HEK293 (cell line): ENCODE measurements around the gene ZNF488.

Experiments used
- CTCF ChIA-PET: fragments of 350-600 bp; formaldehyde crosslinking; extraction: SDS; loops from one replicate; lab custom pipeline; 2021; ENCODE audit warnings: antibody characterized with exemption; lab: Yijun Ruan, JAX
- POLR2A ChIA-PET: fragments of 300-600 bp; formaldehyde crosslinking; extraction: SDS; loops from one replicate; lab custom pipeline; 2020; ENCODE audit warnings: antibody characterized with exemption, inconsistent platforms; lab: Yijun Ruan, JAX
- H3K27ac ChIP-seq: fragments of 200-500 bp; sonication (Bioruptor generic); 2 replicates; pipeline ENCODE4 v1.5.1; 2014; ENCODE audit warnings: low read depth, low read length, control low read depth, inconsistent platforms; ENCODE audit errors: extremely low read depth
- H3K36me3 ChIP-seq, 2 experiments: fragments of 200-500 bp in 1 of 2; sonication (Bioruptor generic) in 1 of 2; 1 replicate in 1 of 2; 2 replicates in 1 of 2; pipeline ENCODE4 v1.5.1; 2014 to 2017; ENCODE audit warnings: inconsistent platforms in 2 of 2, low read length in 2 of 2; ENCODE audit not compliant: control insufficient read depth in 2 of 2, insufficient read depth in 1 of 2
- H3K4me1 ChIP-seq: fragments of 200-500 bp; sonication (Bioruptor generic); 2 replicates; pipeline ENCODE4 v1.5.1; 2014; ENCODE audit warnings: mild to moderate bottlenecking, low read length, inconsistent platforms; ENCODE audit not compliant: control insufficient read depth, insufficient read depth
- H3K4me3 ChIP-seq: 2 replicates; pipeline ENCODE4 v1.5.1; 2011; ENCODE audit warnings: low read depth, mild to moderate bottlenecking, control low read depth, low read length, moderate library complexity
- H3K9me3 ChIP-seq: fragments of 200-500 bp; sonication (Bioruptor generic); 2 replicates; pipeline ENCODE4 v1.5.1; 2014; ENCODE audit warnings: low read depth, low read length, inconsistent platforms; ENCODE audit not compliant: control insufficient read depth, insufficient read depth
- FEZF1 ChIP-seq: fragments of 450-650 bp; formaldehyde crosslinking; IDR thresholded peaks from 2 replicates; pipeline ENCODE4 v1.5.1; 2016; ENCODE audit warnings: missing biosample characterization, missing genetic modification characterization
- HIC1 ChIP-seq: fragments of 450-650 bp; formaldehyde crosslinking; IDR thresholded peaks from 2 replicates; pipeline ENCODE4 v1.5.1; 2016; ENCODE audit warnings: missing biosample characterization, missing genetic modification characterization
- MZF1 ChIP-seq: fragments of 450-650 bp; formaldehyde crosslinking; IDR thresholded peaks from 2 replicates; pipeline ENCODE4 v1.5.1; 2017; ENCODE audit warnings: missing biosample characterization, missing genetic modification characterization, borderline replicate concordance
- ZFP69B ChIP-seq: fragments of 450-650 bp; formaldehyde crosslinking; IDR thresholded peaks from 2 replicates; pipeline ENCODE4 v1.5.1; 2016; ENCODE audit warnings: missing biosample characterization, missing genetic modification characterization
- ZNF114 ChIP-seq: fragments of 450-650 bp; formaldehyde crosslinking; IDR thresholded peaks from 2 replicates; pipeline ENCODE4 v1.5.0; 2017; ENCODE audit warnings: missing biosample characterization, missing genetic modification characterization
- ZNF121 ChIP-seq: fragments of 450-650 bp; formaldehyde crosslinking; IDR thresholded peaks from 2 replicates; pipeline ENCODE4 v1.5.1; 2016; ENCODE audit warnings: missing biosample characterization, missing genetic modification characterization
- ZNF175 ChIP-seq: fragments of 450-650 bp; formaldehyde crosslinking; IDR thresholded peaks from 2 replicates; pipeline ENCODE4 v1.5.1; 2016; ENCODE audit warnings: missing biosample characterization, missing genetic modification characterization
- ZNF202 ChIP-seq: fragments of 450-650 bp; formaldehyde crosslinking; IDR thresholded peaks from 2 replicates; pipeline ENCODE4 v1.5.1; 2016; ENCODE audit warnings: missing biosample characterization, missing genetic modification characterization, borderline replicate concordance
- ZNF23 ChIP-seq: fragments of 450-650 bp; formaldehyde crosslinking; IDR thresholded peaks from 2 replicates; pipeline ENCODE4 v1.5.1; 2016; ENCODE audit warnings: missing biosample characterization, missing genetic modification characterization, borderline replicate concordance
- ZNF544 ChIP-seq: fragments of 450-650 bp; formaldehyde crosslinking; IDR thresholded peaks from 2 replicates; pipeline ENCODE4 v1.5.0; 2017; ENCODE audit warnings: missing biosample characterization, missing genetic modification characterization
- ZNF555 ChIP-seq: fragments of 450-650 bp; formaldehyde crosslinking; conservative IDR thresholded peaks from 2 replicates; pipeline ENCODE4 v1.5.1; 2017; ENCODE audit warnings: missing biosample characterization, mild to moderate bottlenecking, missing genetic modification characterization, inconsistent platforms
- ZNF558 ChIP-seq: fragments of 450-650 bp; formaldehyde crosslinking; IDR thresholded peaks from 2 replicates; pipeline ENCODE4 v1.5.1; 2016; ENCODE audit warnings: missing biosample characterization, missing genetic modification characterization
- ZNF561 ChIP-seq: fragments of 450-650 bp; IDR thresholded peaks from 2 replicates; pipeline ENCODE4 v1.5.1; 2018; ENCODE audit warnings: missing biosample characterization, missing genetic modification characterization, borderline replicate concordance
- ZNF664 ChIP-seq: fragments of 450-650 bp; formaldehyde crosslinking; IDR thresholded peaks from 2 replicates; pipeline ENCODE4 v1.5.1; 2016; ENCODE audit warnings: missing biosample characterization, missing genetic modification characterization
- ZNF670 ChIP-seq: fragments of 450-650 bp; formaldehyde crosslinking; IDR thresholded peaks from 2 replicates; pipeline ENCODE4 v1.5.1; 2016; ENCODE audit warnings: missing biosample characterization, missing genetic modification characterization, low read depth
- ZNF701 ChIP-seq: fragments of 450-650 bp; formaldehyde crosslinking; IDR thresholded peaks from 2 replicates; pipeline ENCODE4 v1.5.1; 2016; ENCODE audit warnings: missing biosample characterization, missing genetic modification characterization
- ZNF830 ChIP-seq: fragments of 450-650 bp; IDR thresholded peaks from 2 replicates; pipeline ENCODE4 v1.5.0; 2018; ENCODE audit warnings: missing biosample characterization, missing genetic modification characterization, low read depth, mild to moderate bottlenecking, moderate library complexity
- TF ChIP-seq, protein P1 (sequence below): fragments of 450-650 bp; formaldehyde crosslinking; IDR thresholded peaks from 2 replicates; pipeline ENCODE4 v1.5.1; 2016; ENCODE audit warnings: missing biosample characterization, missing genetic modification characterization
- TF ChIP-seq, protein P2 (sequence below): fragments of 450-650 bp; formaldehyde crosslinking; IDR thresholded peaks from 2 replicates; pipeline ENCODE4 v1.5.1; 2016; ENCODE audit warnings: missing biosample characterization, missing genetic modification characterization, borderline replicate concordance
- TF ChIP-seq, protein P3 (sequence below): fragments of 450-650 bp; formaldehyde crosslinking; IDR thresholded peaks from 2 replicates; pipeline ENCODE4; 2016; ENCODE audit warnings: missing biosample characterization, missing genetic modification characterization

ZNF488 gene

DNA sequence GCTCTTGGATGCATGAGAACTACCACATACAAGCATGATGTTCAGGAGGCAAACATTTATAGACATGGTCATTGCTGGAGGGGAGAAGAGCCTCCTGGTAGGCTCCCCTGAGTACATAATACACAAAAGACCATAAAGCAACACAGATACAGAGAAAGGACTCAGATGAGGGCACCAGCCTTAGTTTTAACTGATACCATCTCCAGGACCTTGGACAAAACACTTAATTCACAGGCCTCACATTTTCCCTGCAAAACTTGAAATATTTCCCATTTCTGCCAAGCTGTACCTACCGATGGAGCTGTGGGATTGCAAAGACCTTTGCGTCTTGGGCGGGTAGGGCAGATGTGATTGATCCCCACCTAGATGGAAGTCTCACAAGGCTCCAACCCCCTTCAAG lies 16.7 kb upstream of the ZNF488 start:
- POLR2A ChIA-PET = interaction anchor here (1.2 kb wide), 1 partner anchor 16 kb away, joined by 5 read pairs; the partner anchor contains the start of gene ZNF488
- Histone ChIP-seq H3K27ac (no peak overlapping the region), H3K36me3 (no peaks in the 10 kb centered on the region)
- CTCF ChIA-PET = interaction anchor here (1.0 kb wide), 1 partner anchor 37 kb away, joined by 3 read pairs; no protein-coding TSS in a partner anchor
- TF ChIP-seq MZF1 (tag by site-specific recombination) = no peak
- no peak for TF ChIP-seq ZNF555 (tag by site-specific recombination)
- TF ChIP-seq, protein P1, sequence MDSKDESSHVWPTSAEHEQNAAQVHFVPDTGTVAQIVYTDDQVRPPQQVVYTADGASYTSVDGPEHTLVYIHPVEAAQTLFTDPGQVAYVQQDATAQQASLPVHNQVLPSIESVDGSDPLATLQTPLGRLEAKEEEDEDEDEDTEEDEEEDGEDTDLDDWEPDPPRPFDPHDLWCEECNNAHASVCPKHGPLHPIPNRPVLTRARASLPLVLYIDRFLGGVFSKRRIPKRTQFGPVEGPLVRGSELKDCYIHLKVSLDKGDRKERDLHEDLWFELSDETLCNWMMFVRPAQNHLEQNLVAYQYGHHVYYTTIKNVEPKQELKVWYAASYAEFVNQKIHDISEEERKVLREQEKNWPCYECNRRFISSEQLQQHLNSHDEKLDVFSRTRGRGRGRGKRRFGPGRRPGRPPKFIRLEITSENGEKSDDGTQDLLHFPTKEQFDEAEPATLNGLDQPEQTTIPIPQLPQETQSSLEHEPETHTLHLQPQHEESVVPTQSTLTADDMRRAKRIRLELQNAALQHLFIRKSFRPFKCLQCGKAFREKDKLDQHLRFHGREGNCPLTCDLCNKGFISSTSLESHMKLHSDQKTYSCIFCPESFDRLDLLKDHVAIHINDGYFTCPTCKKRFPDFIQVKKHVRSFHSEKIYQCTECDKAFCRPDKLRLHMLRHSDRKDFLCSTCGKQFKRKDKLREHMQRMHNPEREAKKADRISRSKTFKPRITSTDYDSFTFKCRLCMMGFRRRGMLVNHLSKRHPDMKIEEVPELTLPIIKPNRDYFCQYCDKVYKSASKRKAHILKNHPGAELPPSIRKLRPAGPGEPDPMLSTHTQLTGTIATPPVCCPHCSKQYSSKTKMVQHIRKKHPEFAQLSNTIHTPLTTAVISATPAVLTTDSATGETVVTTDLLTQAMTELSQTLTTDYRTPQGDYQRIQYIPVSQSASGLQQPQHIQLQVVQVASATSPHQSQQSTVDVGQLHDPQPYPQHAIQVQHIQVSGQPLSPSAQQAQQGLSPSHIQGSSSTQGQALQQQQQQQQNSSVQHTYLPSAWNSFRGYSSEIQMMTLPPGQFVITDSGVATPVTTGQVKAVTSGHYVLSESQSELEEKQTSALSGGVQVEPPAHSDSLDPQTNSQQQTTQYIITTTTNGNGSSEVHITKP (tag by site-specific recombination) = no peak
- TF ChIP-seq ZNF544 (tag by site-specific recombination) = no peak
- no peak for TF ChIP-seq ZNF830 (tag by site-specific recombination)
- no peak for TF ChIP-seq ZNF561 (tag by site-specific recombination)
- TF ChIP-seq ZNF558 (tag by site-specific recombination) = no peak
- TF ChIP-seq ZNF114 (tag by site-specific recombination) = no peak
- TF ChIP-seq FEZF1 (tag by site-specific recombination) = no peak
- TF ChIP-seq ZNF701 (tag by site-specific recombination) = no peak
- no peak for TF ChIP-seq ZNF202 (tag by site-specific recombination)
- no peak for TF ChIP-seq HIC1
- TF ChIP-seq ZNF670 = no peak
- no peak for TF ChIP-seq ZNF23 (tag by site-specific recombination)
- no peak for TF ChIP-seq ZFP69B (tag by site-specific recombination)
- TF ChIP-seq ZNF121 (tag by site-specific recombination) = no peak
- TF ChIP-seq, protein P2, sequence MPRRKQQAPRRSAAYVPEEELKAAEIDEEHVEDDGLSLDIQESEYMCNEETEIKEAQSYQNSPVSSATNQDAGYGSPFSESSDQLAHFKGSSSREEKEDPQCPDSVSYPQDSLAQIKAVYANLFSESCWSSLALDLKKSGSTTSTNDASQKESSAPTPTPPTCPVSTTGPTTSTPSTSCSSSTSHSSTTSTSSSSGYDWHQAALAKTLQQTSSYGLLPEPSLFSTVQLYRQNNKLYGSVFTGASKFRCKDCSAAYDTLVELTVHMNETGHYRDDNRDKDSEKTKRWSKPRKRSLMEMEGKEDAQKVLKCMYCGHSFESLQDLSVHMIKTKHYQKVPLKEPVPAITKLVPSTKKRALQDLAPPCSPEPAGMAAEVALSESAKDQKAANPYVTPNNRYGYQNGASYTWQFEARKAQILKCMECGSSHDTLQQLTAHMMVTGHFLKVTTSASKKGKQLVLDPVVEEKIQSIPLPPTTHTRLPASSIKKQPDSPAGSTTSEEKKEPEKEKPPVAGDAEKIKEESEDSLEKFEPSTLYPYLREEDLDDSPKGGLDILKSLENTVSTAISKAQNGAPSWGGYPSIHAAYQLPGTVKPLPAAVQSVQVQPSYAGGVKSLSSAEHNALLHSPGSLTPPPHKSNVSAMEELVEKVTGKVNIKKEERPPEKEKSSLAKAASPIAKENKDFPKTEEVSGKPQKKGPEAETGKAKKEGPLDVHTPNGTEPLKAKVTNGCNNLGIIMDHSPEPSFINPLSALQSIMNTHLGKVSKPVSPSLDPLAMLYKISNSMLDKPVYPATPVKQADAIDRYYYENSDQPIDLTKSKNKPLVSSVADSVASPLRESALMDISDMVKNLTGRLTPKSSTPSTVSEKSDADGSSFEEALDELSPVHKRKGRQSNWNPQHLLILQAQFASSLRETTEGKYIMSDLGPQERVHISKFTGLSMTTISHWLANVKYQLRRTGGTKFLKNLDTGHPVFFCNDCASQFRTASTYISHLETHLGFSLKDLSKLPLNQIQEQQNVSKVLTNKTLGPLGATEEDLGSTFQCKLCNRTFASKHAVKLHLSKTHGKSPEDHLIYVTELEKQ (tag by site-specific recombination) = no peak
- TF ChIP-seq, protein P3, sequence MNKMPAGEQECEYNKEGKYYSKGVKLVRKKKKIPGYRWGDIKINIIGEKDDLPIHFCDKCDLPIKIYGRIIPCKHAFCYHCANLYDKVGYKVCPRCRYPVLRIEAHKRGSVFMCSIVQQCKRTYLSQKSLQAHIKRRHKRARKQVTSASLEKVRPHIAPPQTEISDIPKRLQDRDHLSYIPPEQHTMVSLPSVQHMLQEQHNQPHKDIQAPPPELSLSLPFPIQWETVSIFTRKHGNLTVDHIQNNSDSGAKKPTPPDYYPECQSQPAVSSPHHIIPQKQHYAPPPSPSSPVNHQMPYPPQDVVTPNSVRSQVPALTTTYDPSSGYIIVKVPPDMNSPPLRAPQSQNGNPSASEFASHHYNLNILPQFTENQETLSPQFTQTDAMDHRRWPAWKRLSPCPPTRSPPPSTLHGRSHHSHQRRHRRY (tag by site-specific recombination) = no peak
- TF ChIP-seq ZNF664 = no peak
- TF ChIP-seq ZNF175 = no peak
- TF ChIP-seq, all 188 proteins: peak for 0
- no peaks in the 10 kb centered on the region for H3K4me1 ChIP-seq
- no peaks in the 10 kb centered on the region for H3K9me3 ChIP-seq
- H3K4me3 ChIP-seq = no peak overlapping the region
